ENCODE results near the gene PBRM1. TPM values are rescaled to one million over a fixed set of nuclear protein-coding genes. Genes with fewer than 3 reads are reported as not detected.

Gene PBRM1
- total and polyA plus RNA-seq, 2 experiments from 2014 or later: 50.9 to 77.4 TPM

DNA sequence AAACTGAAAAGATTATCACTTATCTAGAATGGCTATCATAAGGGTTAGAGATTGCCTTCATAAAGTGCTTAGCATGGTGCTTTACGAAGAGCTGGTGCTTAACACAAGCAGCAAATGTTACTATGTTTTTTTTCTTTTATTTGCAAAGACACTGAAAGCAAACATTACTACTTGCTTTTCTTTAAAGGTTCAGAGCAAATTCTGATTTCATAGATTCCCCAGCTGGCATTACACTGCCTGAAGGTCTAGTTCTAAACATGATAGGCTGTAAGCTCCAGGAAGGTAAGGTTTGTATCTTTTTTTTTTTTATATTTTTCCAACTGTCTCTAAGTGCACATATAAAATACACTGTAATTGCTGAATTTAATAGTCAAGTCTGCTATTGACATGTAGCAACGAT is 77.4 kb downstream of the PBRM1 start:
- no peaks in the 10 kb centered on the region for H4K20me1 ChIP-seq (ENCODE audit: insufficient read depth, poor library complexity, severe bottlenecking)
- H3K79me2 ChIP-seq: peaks cover 10% of the 10 kb centered on the region
- no peaks in the 10 kb centered on the region for H3K9me3 ChIP-seq (ENCODE audit: low read depth)
- no peaks in the 10 kb centered on the region for H3K9me2 ChIP-seq (replicated peaks; ENCODE audit: insufficient read depth)
- no peak overlapping the region for H2AFZ ChIP-seq
- no peak overlapping the region for H3K4me3 ChIP-seq
- H3K27me3 ChIP-seq: no peaks in the 10 kb centered on the region
- TF ChIP-seq EZH2phosphoT487 (IDR thresholded peaks at IDR 0.05; ENCODE audit: low read depth, severe bottlenecking, unreplicated experiment) (no peak), EZH2 (IDR thresholded peaks at IDR 0.05; ENCODE audit: borderline replicate concordance) (no peak), CTCF (IDR thresholded peaks at IDR 0.05; ENCODE audit: poor library complexity) (no peak)
- no peaks in the 10 kb centered on the region for H3K4me1 ChIP-seq (ENCODE audit: insufficient read depth)
- no peak for DNase-seq (ENCODE audit: low spot score)
- H3K36me3 ChIP-seq (replicated peaks; ENCODE audit: insufficient read depth, low read depth): no peaks in the 10 kb centered on the region
- WGBS (ENCODE audit: low lambda C conversion rate, missing lambda C conversion rate): 89% methylated on average over 2 of the region's 2 CpGs
- H3K4me2 ChIP-seq: no peak overlapping the region
- H3K27ac ChIP-seq: no peak overlapping the region

DNA sequence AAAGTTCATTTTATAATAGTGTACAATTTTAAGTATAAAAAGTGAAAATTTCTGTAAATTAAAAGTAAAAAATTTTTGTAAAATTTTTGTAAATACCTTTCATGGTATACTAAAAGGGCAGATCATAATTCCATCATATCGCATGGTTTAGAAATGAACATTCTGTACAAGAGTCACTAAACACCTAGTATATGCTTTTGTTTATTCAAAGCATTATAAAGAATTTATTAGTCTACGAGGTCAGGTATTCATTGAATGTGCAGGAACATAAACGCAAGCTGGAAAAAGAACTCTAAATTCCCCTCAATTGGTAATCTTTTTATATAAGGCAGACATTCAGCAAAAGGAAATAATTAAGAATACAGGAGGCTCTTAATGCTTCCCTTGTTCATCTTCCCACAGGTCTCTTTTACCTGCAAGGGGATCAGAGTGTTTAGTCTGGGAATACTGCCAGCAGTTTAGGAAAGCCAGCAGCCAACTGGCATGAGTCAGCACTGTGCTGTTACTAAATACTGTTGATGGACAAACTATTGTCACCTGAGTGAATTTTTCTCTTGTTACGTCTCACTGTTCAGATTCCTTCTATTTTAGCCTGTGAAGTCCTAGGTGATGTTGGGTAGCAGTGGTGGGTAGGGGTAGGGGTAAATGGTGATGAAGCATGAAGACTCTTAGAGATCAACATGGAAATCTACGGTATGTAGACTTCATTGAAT is 79.2 kb downstream of the PBRM1 start:
- DNase-seq (ENCODE audit: low spot score): peak; percentile 34
- no peaks in the 10 kb centered on the region for H3K36me3 ChIP-seq (replicated peaks; ENCODE audit: insufficient read depth, low read depth)
- H3K4me2 ChIP-seq: no peak overlapping the region
- H3K27ac ChIP-seq: no peak overlapping the region
- H3K4me1 ChIP-seq (ENCODE audit: insufficient read depth): no peaks in the 10 kb centered on the region
- no peak overlapping the region for H2AFZ ChIP-seq
- H3K79me2 ChIP-seq: peaks cover 10% of the 10 kb centered on the region
- no peaks in the 10 kb centered on the region for H4K20me1 ChIP-seq (ENCODE audit: insufficient read depth, poor library complexity, severe bottlenecking)
- no peak for TF ChIP-seq EZH2phosphoT487 (IDR thresholded peaks at IDR 0.05; ENCODE audit: low read depth, severe bottlenecking, unreplicated experiment)
- TF ChIP-seq CTCF (IDR thresholded peaks at IDR 0.05; ENCODE audit: poor library complexity): no peak
- no peak for TF ChIP-seq EZH2 (IDR thresholded peaks at IDR 0.05; ENCODE audit: borderline replicate concordance)
- H3K9me3 ChIP-seq (ENCODE audit: low read depth): no peaks in the 10 kb centered on the region
- no peaks in the 10 kb centered on the region for H3K9me2 ChIP-seq (replicated peaks; ENCODE audit: insufficient read depth)
- WGBS (ENCODE audit: low lambda C conversion rate, missing lambda C conversion rate): 75% methylated on average over 5 of the region's 5 CpGs
- H3K4me3 ChIP-seq: no peak overlapping the region
- no peaks in the 10 kb centered on the region for H3K27me3 ChIP-seq

DNA sequence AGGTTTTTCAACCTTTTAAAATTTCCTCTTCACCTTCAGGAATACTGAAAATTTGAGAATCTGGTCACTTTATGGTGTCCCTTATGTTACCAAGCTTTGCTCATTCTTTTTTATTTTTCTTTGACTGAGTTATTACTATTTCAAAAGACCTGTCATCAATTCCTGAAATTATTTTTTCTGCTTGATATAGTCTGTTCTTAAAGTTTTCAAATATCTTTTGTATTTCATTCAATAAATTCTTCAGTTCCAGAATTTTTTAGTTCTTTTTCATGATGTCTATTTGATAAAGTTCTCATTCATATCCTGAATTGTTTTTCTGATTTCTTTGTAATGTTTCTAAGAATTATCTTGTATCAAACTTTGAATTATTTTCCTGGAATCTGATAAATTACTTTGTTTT is 85.5 kb downstream of the PBRM1 start:
- H3K36me3 ChIP-seq (replicated peaks; ENCODE audit: insufficient read depth, low read depth): no peaks in the 10 kb centered on the region
- no peaks in the 10 kb centered on the region for H3K9me2 ChIP-seq (replicated peaks; ENCODE audit: insufficient read depth)
- no peaks in the 10 kb centered on the region for H3K9me3 ChIP-seq (ENCODE audit: low read depth)
- H3K27me3 ChIP-seq: no peaks in the 10 kb centered on the region
- H3K79me2 ChIP-seq: peaks cover 6% of the 10 kb centered on the region
- no peak for TF ChIP-seq CTCF (IDR thresholded peaks at IDR 0.05; ENCODE audit: poor library complexity)
- TF ChIP-seq EZH2 (IDR thresholded peaks at IDR 0.05; ENCODE audit: borderline replicate concordance): no peak
- TF ChIP-seq EZH2phosphoT487 (IDR thresholded peaks at IDR 0.05; ENCODE audit: low read depth, severe bottlenecking, unreplicated experiment): no peak
- H3K27ac ChIP-seq: no peak overlapping the region
- no peak for DNase-seq (ENCODE audit: low spot score)
- H3K4me1 ChIP-seq (ENCODE audit: insufficient read depth): no peaks in the 10 kb centered on the region
- no peak overlapping the region for H3K4me2 ChIP-seq
- no peak overlapping the region for H3K4me3 ChIP-seq
- H2AFZ ChIP-seq: no peak overlapping the region
- H4K20me1 ChIP-seq (ENCODE audit: insufficient read depth, poor library complexity, severe bottlenecking): no peaks in the 10 kb centered on the region
